Endothelial cell of umbilical vein (primary cell): ENCODE results near the gene ZFR2. TPM values are rescaled to one million over a fixed set of nuclear protein-coding genes. Genes with fewer than 3 reads are reported as not detected.

Experiments
- BruUV-seq: library from RNA; stranded (reverse); fragments of 400-500 nt; replicated peaks from 2 replicates; lab custom pipeline; 2021; lab: Mats Ljungman, UMichigan
- CTCF ChIA-PET: fragments of 300-600, 350-600 bp; sonication (Branson Sonifier 250); formaldehyde crosslinking; loops from one replicate; lab custom pipeline; 2021; ENCODE audit warnings: antibody characterized with exemption, inconsistent platforms; lab: Charles Lee
- POLR2A ChIA-PET: fragments of 300-600, 350-600 bp; sonication (Branson Sonifier 250); formaldehyde crosslinking; loops from one replicate; lab custom pipeline; 2021; ENCODE audit warnings: antibody characterized with exemption, inconsistent platforms; lab: Charles Lee
- DNase-seq: peaks from one replicate; pipeline ENCODE4 v3.0.0-alpha.2; 2011; ENCODE audit warnings: low read depth, low spot score
- FAIRE-seq: peaks from 2 replicates; lab custom pipeline; 2011; peaks lifted over from hg19 to GRCh38; lab: Jason Lieb, UNC
- H2AFZ ChIP-seq: 2 replicates; pipeline ENCODE4 v1.6.0; 2012; ENCODE audit warnings: low read depth, low read length, control low read depth, inconsistent platforms
- H3K27ac ChIP-seq: 2 replicates; pipeline ENCODE4 v1.5.1; 2011; ENCODE audit warnings: low read depth, mild to moderate bottlenecking, control low read depth, low read length, moderate library complexity; ENCODE audit not compliant: insufficient read depth
- H3K27me3 ChIP-seq, 2 experiments: 2 replicates each; pipeline versions ENCODE4 v1.6.0 to v1.6.1; 2011; ENCODE audit warnings: low read length in 2 of 2, mixed read lengths in 1 of 2; ENCODE audit not compliant: control insufficient read depth in 2 of 2, insufficient read depth in 2 of 2
- H3K36me3 ChIP-seq, 2 experiments: 2 replicates in 1 of 2; 3 replicates in 1 of 2; pipeline ENCODE4 v1.5.1; 2011; ENCODE audit warnings: low read length in 2 of 2, mild to moderate bottlenecking in 1 of 2, moderate library complexity in 1 of 2; ENCODE audit not compliant: control insufficient read depth in 2 of 2, insufficient read depth in 2 of 2; ENCODE audit errors: extremely low read depth in 1 of 2
- H3K4me1 ChIP-seq: 3 replicates; pipeline ENCODE4 v1.5.1; 2011; ENCODE audit warnings: mild to moderate bottlenecking, low read length; ENCODE audit not compliant: control insufficient read depth, insufficient read depth; ENCODE audit errors: extremely low read depth
- H3K4me2 ChIP-seq: 2 replicates; pipeline ENCODE4 v1.6.1; 2011; ENCODE audit warnings: low read length, control low read depth, mixed read lengths; ENCODE audit not compliant: insufficient read depth
- H3K4me3 ChIP-seq, 3 experiments: fragments of 200-600 bp in 1 of 3; sonication (generic), shearing (Covaris generic) in 1 of 3; replicated peaks in 1 of 3; 2 replicates each; pipeline ENCODE4 v1.5.1; 2011 to 2016; ENCODE audit warnings: control low read depth in 3 of 3, low read length in 3 of 3, mild to moderate bottlenecking in 2 of 3, inconsistent platforms in 1 of 3, low read depth in 1 of 3, moderate library complexity in 1 of 3; ENCODE audit not compliant: insufficient read depth in 1 of 3
- H3K79me2 ChIP-seq: 2 replicates; pipeline ENCODE4 v1.6.0; 2012; ENCODE audit warnings: low read length, inconsistent platforms; ENCODE audit not compliant: control insufficient read depth, insufficient read depth
- H3K9ac ChIP-seq: replicated peaks from 2 replicates; pipeline ENCODE3; 2011; ENCODE audit warnings: low read length, control low read depth; ENCODE audit not compliant: insufficient read depth; ENCODE audit errors: extremely low read depth
- H3K9me1 ChIP-seq: replicated peaks from 3 replicates; pipeline ENCODE4 v1.6.0; 2011; ENCODE audit warnings: mild to moderate bottlenecking, low read length; ENCODE audit not compliant: control insufficient read depth, insufficient read depth; ENCODE audit errors: extremely low read depth
- H3K9me3 ChIP-seq: replicated peaks from 2 replicates; pipeline ENCODE4 v1.5.1; 2012; ENCODE audit warnings: low read length, inconsistent platforms; ENCODE audit not compliant: control insufficient read depth, insufficient read depth
- H4K20me1 ChIP-seq: replicated peaks from 2 replicates; pipeline ENCODE3; 2011; ENCODE audit warnings: mild to moderate bottlenecking, low read length; ENCODE audit not compliant: control insufficient read depth, insufficient read depth; ENCODE audit errors: extremely low read depth
- EZH2 ChIP-seq: IDR thresholded peaks from 2 replicates; pipeline ENCODE4 v1.6.1; 2012; ENCODE audit warnings: borderline replicate concordance, low read depth, mild to moderate bottlenecking, moderate library complexity, low read length, inconsistent platforms; ENCODE audit not compliant: severe bottlenecking
- FOS ChIP-seq: IDR thresholded peaks from 2 replicates; pipeline ENCODE4 v1.6.1; 2011; ENCODE audit warnings: mild to moderate bottlenecking, low read length, moderate library complexity, borderline replicate concordance; ENCODE audit not compliant: insufficient read depth
- GATA2 ChIP-seq: IDR thresholded peaks from 2 replicates; pipeline ENCODE4 v1.7.0; 2011; ENCODE audit warnings: low read depth, mild to moderate bottlenecking, moderate library complexity, mixed read lengths, low read length; ENCODE audit not compliant: insufficient read length, insufficient read depth
- JUN ChIP-seq: IDR thresholded peaks from 2 replicates; pipeline ENCODE4 v1.6.1; 2011; ENCODE audit warnings: borderline replicate concordance, low read depth; ENCODE audit not compliant: insufficient read length, insufficient read depth
- MAX ChIP-seq: IDR thresholded peaks from 2 replicates; pipeline ENCODE4 v1.6.1; 2011; ENCODE audit not compliant: insufficient read depth, insufficient read length
- MYC ChIP-seq: IDR thresholded peaks from one replicate; pipeline ENCODE4 v1.6.1; 2011; ENCODE audit warnings: mild to moderate bottlenecking, low read depth, low read length
- POLR2A ChIP-seq: IDR thresholded peaks from 2 replicates; pipeline ENCODE4 v1.6.1; 2012; ENCODE audit warnings: low read depth, mild to moderate bottlenecking, control low read depth, low read length
- POLR2AphosphoS5 ChIP-seq: IDR thresholded peaks from 2 replicates; pipeline ENCODE4 v1.6.1; 2012; ENCODE audit warnings: low read depth, mild to moderate bottlenecking, control low read depth, low read length, moderate library complexity; ENCODE audit not compliant: insufficient read depth
- dilution Hi-C: fragments of 300-500 bp; cut with MboI; formaldehyde crosslinking; loops from one replicate; pipeline ENCODE4 v1.15.0; 2019; ENCODE audit warnings: low sequenced_read_pairs; ENCODE audit not compliant: extremely low pct_ligation_motif_present
- intact Hi-C: fragments of 100-400 bp; cut with micrococcal nuclease; formaldehyde crosslinking; loops from one replicate; pipeline ENCODE4 v1.10.0; 2022
- polyA plus RNA-seq, 4 experiments: library from polyadenylated mRNA; depleted of rRNA in 3 of 4; stranded (reverse) in 3 of 4; unstranded in 1 of 4; fragments of >200 nt; gene quantifications; 2 replicates each; pipeline versions ENCODE4 v1.2.1 to v1.2.3, GENCODE V29; 2011 to 2012; ENCODE audit warnings: missing spikeins in 1 of 4
- total RNA-seq: library from RNA; stranded (reverse); gene quantifications from 2 replicates; pipeline ENCODE4 v1.2.3, GENCODE V29; 2021
- TF ChIP-seq, protein P1 (sequence below), 2 donors: IDR thresholded peaks; 1 replicate in 1 of 2; 2 replicates in 1 of 2; pipeline ENCODE4 v1.5.1; 2011; ENCODE audit warnings: low read length in 2 of 2, mild to moderate bottlenecking in 2 of 2, moderate library complexity in 2 of 2, control low read depth in 1 of 2, inconsistent platforms in 1 of 2, low read depth in 1 of 2; ENCODE audit not compliant: insufficient read depth in 1 of 2; ENCODE audit errors: extremely low read depth in 1 of 2

ZFR2 gene
- total and polyA plus RNA-seq, 2 donors (not counting 3 experiments of a cell fraction or from before 2014, with no cell fraction given) = not detected

GRCh38 chr19:3834349-3835054 lies 34.3 kb downstream of the ZFR2 start:
- no peak for TF ChIP-seq EZH2
- TF ChIP-seq, protein P1, sequence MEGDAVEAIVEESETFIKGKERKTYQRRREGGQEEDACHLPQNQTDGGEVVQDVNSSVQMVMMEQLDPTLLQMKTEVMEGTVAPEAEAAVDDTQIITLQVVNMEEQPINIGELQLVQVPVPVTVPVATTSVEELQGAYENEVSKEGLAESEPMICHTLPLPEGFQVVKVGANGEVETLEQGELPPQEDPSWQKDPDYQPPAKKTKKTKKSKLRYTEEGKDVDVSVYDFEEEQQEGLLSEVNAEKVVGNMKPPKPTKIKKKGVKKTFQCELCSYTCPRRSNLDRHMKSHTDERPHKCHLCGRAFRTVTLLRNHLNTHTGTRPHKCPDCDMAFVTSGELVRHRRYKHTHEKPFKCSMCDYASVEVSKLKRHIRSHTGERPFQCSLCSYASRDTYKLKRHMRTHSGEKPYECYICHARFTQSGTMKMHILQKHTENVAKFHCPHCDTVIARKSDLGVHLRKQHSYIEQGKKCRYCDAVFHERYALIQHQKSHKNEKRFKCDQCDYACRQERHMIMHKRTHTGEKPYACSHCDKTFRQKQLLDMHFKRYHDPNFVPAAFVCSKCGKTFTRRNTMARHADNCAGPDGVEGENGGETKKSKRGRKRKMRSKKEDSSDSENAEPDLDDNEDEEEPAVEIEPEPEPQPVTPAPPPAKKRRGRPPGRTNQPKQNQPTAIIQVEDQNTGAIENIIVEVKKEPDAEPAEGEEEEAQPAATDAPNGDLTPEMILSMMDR (IDR thresholded peaks at IDR 0.05; ENCODE audit: extremely low read depth in 1 of 2, insufficient read depth in 1 of 2, low read depth in 1 of 2, low read length in 2 of 2) = no peak
- TF ChIP-seq JUN = no peak
- no peak for TF ChIP-seq MYC
- TF ChIP-seq POLR2AphosphoS5 = no peak
- TF ChIP-seq GATA2 = no peak
- no peak for TF ChIP-seq FOS
- no peak for TF ChIP-seq POLR2A
- TF ChIP-seq MAX = no peak
- intact Hi-C loops = no loop called here
- POLR2A ChIA-PET = no interaction called here

More at GRCh38 chr19:3834349-3835054, 34.3 kb downstream of the ZFR2 start:
- H3K4me3 ChIP-seq = no peak overlapping the region
- H3K4me1 ChIP-seq = no peaks in the 10 kb centered on the region
- dilution Hi-C loops = no loop called here
- no peak overlapping the region for H2AFZ ChIP-seq
- no peaks in the 10 kb centered on the region for H3K27me3 ChIP-seq
- no peaks in the 10 kb centered on the region for H3K9me1 ChIP-seq
- H3K4me2 ChIP-seq = no peak overlapping the region
- no peaks in the 10 kb centered on the region for H3K36me3 ChIP-seq
- H3K9me3 ChIP-seq = no peaks in the 10 kb centered on the region
- no peak for FAIRE-seq
- CTCF ChIA-PET = interaction anchor here (0.9 to 2.9 kb wide), 3 partner anchors 12 to 16 kb away, joined by 3 to 19 read pairs (median 13); no protein-coding TSS in a partner anchor
- no TSS peak for BruUV-seq
- no peaks in the 10 kb centered on the region for H4K20me1 ChIP-seq
- H3K27ac ChIP-seq = no peak overlapping the region
- no peaks in the 10 kb centered on the region for H3K79me2 ChIP-seq
- no peak overlapping the region for H3K9ac ChIP-seq
- DNase-seq = no peak
